ENCODE data around the gene CEACAM1. TPM values are rescaled to one million over a fixed set of nuclear protein-coding genes. Genes with fewer than 3 reads are reported as not detected.

CEACAM1 gene
- total RNA-seq, 1 donor from 2014 or later, result 8.2 TPM

- intact Hi-C loops (cut with micrococcal nuclease), result no loop called here
- Mint-ChIP-seq H3K4me3 (no peak overlapping the region), H3K27me3 (ENCODE audit: insufficient read depth) (peaks cover 6% of the 10 kb centered on the region), H3K9me3 (no peaks in the 10 kb centered on the region), H3K27ac (no peak overlapping the region), H3K4me1 (ENCODE audit: low read depth) (peaks cover 11% of the 10 kb centered on the region), H3K36me3 (ENCODE audit: low read depth) (no peaks in the 10 kb centered on the region)
- DNase-seq (ENCODE audit: low spot score), result no peak
Observed at GRCh38 chr19:42459926-42460325, 68.4 kb downstream of the CEACAM1 start.

Other genes starting within 250 kb of the CEACAM1 start
- gene PRR19, start 226.3 kb downstream of the CEACAM1 start, total RNA-seq, result 1.0 and 1.4 TPM in 2 replicates
- gene PAFAH1B3, start 225.9 kb downstream of the CEACAM1 start, total RNA-seq, result 48.7 and 50.1 TPM in 2 replicates
- 0.56 and 2.1 TPM in 2 replicates for gene TMEM145, start 215.2 kb downstream of the CEACAM1 start, total RNA-seq
- 7.5 and 7.8 TPM in 2 replicates for gene MEGF8, start 202.8 kb downstream of the CEACAM1 start, total RNA-seq
- gene CNFN, start 138.2 kb downstream of the CEACAM1 start, total RNA-seq, result not detected in 2 replicates
- 32.8 and 38.5 TPM in 2 replicates for gene LIPE, start 101.1 kb downstream of the CEACAM1 start, total RNA-seq
- not detected in 2 replicates for gene CXCL17, start 85.5 kb downstream of the CEACAM1 start, total RNA-seq
- gene CEACAM8, start 66.4 kb upstream of the CEACAM1 start, total RNA-seq, result not detected in 2 replicates
- not detected in 2 replicates for gene PSG3, start 212.0 kb upstream of the CEACAM1 start, total RNA-seq
- not detected in 2 replicates for gene PSG8, start 237.2 kb upstream of the CEACAM1 start, total RNA-seq

Measured in activated T-helper 1 cell treated with anti-CD3 and anti-CD28 coated beads, Interleukin-12 subunit alpha, Interleukin-12 subunit beta, Interleukin-2, Interleukin-4 antibody, amounts not matched to agents 30 ng/mL and 10 ng/mL and 1 ng/mL, durations not matched to agents 14 hours and 24 hours and 36 hours (primary cell).